Gastrocnemius medialis (tissue), 4 donors: ENCODE measurements around the gene SPG21.

Source experiments
- CTCF ChIP-seq, 5 experiments: fragments of 450-650 bp in 3 of 5; fragments of 200-600 bp in 2 of 5; sonication (generic) in 2 of 5; IDR thresholded peaks in 4 of 5; conservative IDR thresholded peaks in 1 of 5; 1 replicate in 4 of 5; 2 replicates in 1 of 5; pipeline ENCODE4 v1.5.1; 2016 to 2019; ENCODE audit warnings: antibody characterized with exemption in 5 of 5, mild to moderate bottlenecking in 3 of 5, moderate library complexity in 3 of 5
- POLR2A ChIP-seq, 2 donors: fragments of 450-650 bp; IDR thresholded peaks; one replicate each; pipeline ENCODE4 v1.6.1; 2017; ENCODE audit warnings: antibody characterized with exemption in 2 of 2, mild to moderate bottlenecking in 2 of 2, moderate library complexity in 2 of 2

GRCh38 chr15:64923546-64923945 lies 66.2 kb downstream of the SPG21 start:
- TF ChIP-seq POLR2A (IDR thresholded peaks at IDR 0.05): no peak
- no peak for TF ChIP-seq CTCF (IDR thresholded peaks at IDR 0.05 in 4 of 5, conservative IDR thresholded peaks at IDR 0.05 in 1 of 5)
